ENCODE data around the gene CAGE1.

GRCh38 chr6:7296602-7297001, 92.9 kb downstream of the CAGE1 start:
- TF ChIP-seq CTCF (IDR thresholded peaks at IDR 0.05; ENCODE audit: low read depth, low read length) (no peak), POLR2A (IDR thresholded peaks at IDR 0.05; ENCODE audit: extremely low read depth, insufficient read length) (no peak), MYC (IDR thresholded peaks at IDR 0.05; ENCODE audit: low read depth, low read length) (no peak), MAX (IDR thresholded peaks at IDR 0.05; ENCODE audit: low read depth, low read length) (no peak)
